ENCODE measurements around the gene PSMF1. TPM values are rescaled to one million over a fixed set of nuclear protein-coding genes. Genes with fewer than 3 reads are reported as not detected.

Gene PSMF1
- total and polyA plus RNA-seq, 12 donors = 24.8 to 363 (median 122) TPM

DNA sequence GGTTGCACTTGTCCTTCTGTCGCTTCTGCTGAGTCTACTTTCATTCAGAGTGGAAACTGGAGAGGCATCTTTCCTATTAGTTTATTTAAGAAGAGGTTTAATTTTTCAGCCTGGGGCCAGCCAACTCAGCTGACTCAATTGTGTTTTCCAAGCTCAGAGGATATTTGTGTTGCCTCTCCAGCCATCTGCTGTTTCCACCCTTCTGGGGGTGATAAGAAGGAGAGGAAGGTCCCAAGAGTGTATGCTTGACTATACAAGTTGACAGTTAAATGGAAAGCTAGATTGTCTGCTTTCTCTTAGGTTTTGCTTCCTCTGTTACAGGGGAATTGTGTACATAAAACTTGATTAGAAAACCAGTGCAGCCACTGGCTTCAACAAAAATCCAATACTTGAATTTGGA is 3.0 kb downstream of the PSMF1 start:
- H3K4me3 ChIP-seq = no peak overlapping the region
- TF ChIP-seq POLR2A (IDR thresholded peaks at IDR 0.05) = no peak
- TF ChIP-seq, protein P1, sequence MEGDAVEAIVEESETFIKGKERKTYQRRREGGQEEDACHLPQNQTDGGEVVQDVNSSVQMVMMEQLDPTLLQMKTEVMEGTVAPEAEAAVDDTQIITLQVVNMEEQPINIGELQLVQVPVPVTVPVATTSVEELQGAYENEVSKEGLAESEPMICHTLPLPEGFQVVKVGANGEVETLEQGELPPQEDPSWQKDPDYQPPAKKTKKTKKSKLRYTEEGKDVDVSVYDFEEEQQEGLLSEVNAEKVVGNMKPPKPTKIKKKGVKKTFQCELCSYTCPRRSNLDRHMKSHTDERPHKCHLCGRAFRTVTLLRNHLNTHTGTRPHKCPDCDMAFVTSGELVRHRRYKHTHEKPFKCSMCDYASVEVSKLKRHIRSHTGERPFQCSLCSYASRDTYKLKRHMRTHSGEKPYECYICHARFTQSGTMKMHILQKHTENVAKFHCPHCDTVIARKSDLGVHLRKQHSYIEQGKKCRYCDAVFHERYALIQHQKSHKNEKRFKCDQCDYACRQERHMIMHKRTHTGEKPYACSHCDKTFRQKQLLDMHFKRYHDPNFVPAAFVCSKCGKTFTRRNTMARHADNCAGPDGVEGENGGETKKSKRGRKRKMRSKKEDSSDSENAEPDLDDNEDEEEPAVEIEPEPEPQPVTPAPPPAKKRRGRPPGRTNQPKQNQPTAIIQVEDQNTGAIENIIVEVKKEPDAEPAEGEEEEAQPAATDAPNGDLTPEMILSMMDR (IDR thresholded peaks at IDR 0.05) = no peak
- no peaks in the 10 kb centered on the region for H3K27me3 ChIP-seq
- DNase-seq = no peak
- 90 to 98% (median 94%) methylated on average over 1 of the region's 1 CpG for WGBS, 4 donors
- intact Hi-C loops (cut with DNase I) = no loop called here
- H3K36me3 ChIP-seq (replicated peaks in 1 of 2) = peaks cover 0 to 13% of the 10 kb centered on the region in 2 donors
- peak overlapping the region in 2 of 5 donors; percentile 40 to 74 for H3K27ac ChIP-seq
- H3K4me1 ChIP-seq (replicated peaks in 1 of 2) = peaks cover 40 to 53% of the 10 kb centered on the region in 2 donors
- H3K9me3 ChIP-seq (replicated peaks in 1 of 3) = no peaks in the 10 kb centered on the region

DNA sequence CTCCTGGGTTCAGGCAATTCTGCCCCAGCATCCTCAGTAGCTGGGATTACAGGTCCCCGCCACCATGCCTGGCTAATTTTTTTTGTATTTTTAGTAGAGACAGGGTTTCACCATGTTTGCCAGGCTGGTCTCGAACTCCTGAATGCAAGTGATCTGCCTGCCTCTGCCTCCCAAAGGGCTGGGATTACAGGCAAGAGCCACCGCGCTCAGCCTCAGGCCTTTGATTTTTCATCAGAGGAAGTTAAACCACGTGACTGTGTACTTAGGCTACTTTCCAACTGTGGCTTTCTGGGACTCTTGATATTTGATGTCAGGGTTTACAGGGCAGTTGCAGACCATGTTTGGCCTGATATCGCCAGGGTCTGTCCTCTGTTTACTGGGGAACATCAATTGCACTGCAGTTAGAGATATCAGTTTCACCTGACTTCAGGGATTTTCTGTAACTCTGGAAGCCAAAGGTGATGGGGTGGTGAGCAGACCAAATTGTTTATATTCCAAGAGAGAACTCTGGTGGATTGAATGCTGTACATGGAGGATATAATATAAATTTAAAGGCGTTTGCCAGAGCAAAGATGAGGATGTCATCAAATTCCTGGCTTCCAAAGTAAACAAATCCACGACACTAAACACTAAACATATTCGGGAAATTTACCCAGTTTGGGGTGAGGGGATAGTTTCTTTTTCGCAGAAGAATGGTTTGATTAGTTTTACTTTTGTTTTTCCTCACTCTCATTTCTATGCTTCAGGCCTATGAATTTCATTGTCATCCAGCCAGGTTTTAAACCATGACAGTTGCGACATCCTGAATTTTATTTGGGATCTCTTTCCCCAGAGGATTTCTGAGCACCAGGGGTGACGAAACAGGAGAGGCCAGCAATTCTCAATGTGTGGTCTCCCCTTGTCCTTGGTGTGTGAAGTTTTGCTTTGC is 4.2 kb downstream of the PSMF1 start:
- Histone ChIP-seq H3K4me1 (replicated peaks in 1 of 2) (peaks cover 40 to 52% of the 10 kb centered on the region in 2 donors), H3K36me3 (replicated peaks in 1 of 2) (peaks cover 0 to 25% of the 10 kb centered on the region in 2 donors), H3K4me3 (peak overlapping the region in 1 of 4 donors; percentile 2), H3K27ac (peak overlapping the region in 3 of 5 donors; percentile 11 to 74 (median 63)), H3K27me3 (no peaks in the 10 kb centered on the region), H3K9me3 (replicated peaks in 1 of 3) (no peaks in the 10 kb centered on the region)
- peak in 6 of 7 donors; percentile 42 to 64 (median 48) for DNase-seq
- intact Hi-C loops (cut with DNase I) = no loop called here
- TF ChIP-seq, protein P1 (IDR thresholded peaks at IDR 0.05) = no peak
- no peak for TF ChIP-seq POLR2A (IDR thresholded peaks at IDR 0.05)
- 45 to 51% (median 49%) methylated on average over 11 to 12 of the region's 12 CpGs for WGBS, 4 donors

DNA sequence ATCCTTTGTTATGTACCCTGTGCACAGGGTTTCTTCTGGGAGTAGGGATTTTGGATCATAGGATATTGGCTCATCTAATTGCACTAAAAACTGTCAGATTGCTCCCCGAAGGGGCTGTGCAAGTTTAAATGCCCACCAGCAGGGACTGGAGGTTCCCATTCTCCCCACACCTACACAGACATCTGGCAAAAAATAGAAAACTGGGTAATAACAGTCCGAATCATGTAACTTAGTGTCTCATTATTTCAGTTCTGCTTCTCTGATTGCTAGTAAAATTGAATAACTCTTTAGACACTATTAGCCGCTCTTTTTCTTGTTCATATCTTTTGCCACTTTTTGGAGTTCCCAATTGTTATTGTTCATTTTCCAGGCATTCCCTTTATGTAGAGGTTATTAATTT is 5.3 kb downstream of the PSMF1 start:
- 86 to 93% (median 87%) methylated on average over 3 of the region's 3 CpGs for WGBS, 4 donors
- Histone ChIP-seq H3K4me3 (no peak overlapping the region), H3K9me3 (replicated peaks in 1 of 3) (no peaks in the 10 kb centered on the region), H3K27me3 (no peaks in the 10 kb centered on the region), H3K4me1 (replicated peaks in 1 of 2) (peaks cover 35 to 47% of the 10 kb centered on the region in 2 donors), H3K27ac (peak overlapping the region in 1 of 5 donors; percentile 74), H3K36me3 (replicated peaks in 1 of 2) (peaks cover 0 to 34% of the 10 kb centered on the region in 2 donors)
- DNase-seq = no peak
- no peak for TF ChIP-seq POLR2A (IDR thresholded peaks at IDR 0.05)
- TF ChIP-seq, protein P1 (IDR thresholded peaks at IDR 0.05) = no peak
- intact Hi-C loops (cut with DNase I) = no loop called here

DNA sequence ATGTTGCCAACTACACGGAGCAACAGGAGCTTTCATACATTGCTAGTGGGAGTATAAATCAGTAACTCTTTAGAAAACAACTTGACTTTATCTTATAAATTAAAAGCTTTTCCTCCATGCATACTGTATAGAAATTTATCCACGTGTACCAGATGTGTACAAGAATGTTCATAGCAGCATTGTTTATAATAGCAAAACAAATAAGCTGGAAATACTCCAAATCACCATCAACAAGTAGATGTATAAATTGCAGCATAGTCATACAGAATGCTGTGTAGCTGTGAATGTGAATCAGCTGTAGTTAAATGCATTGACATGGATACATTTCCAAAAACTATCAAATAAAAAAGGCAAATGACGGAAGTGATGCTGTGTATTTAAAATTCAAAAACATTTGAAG is 6.0 kb downstream of the PSMF1 start:
- H3K27me3 ChIP-seq = no peaks in the 10 kb centered on the region
- peaks cover 33 to 43% of the 10 kb centered on the region in 2 donors for H3K4me1 ChIP-seq (replicated peaks in 1 of 2)
- peaks cover 0 to 37% of the 10 kb centered on the region in 2 donors for H3K36me3 ChIP-seq (replicated peaks in 1 of 2)
- no peak for TF ChIP-seq POLR2A (IDR thresholded peaks at IDR 0.05)
- TF ChIP-seq, protein P1 (IDR thresholded peaks at IDR 0.05) = no peak
- H3K9me3 ChIP-seq (replicated peaks in 1 of 3) = no peaks in the 10 kb centered on the region
- no peak overlapping the region for H3K4me3 ChIP-seq
- whole genome bisulfite sequencing, 4 donors = 52 to 54% (median 53%) methylated on average over 3 of the region's 3 CpGs
- DNase-seq = no peak
- intact Hi-C loops (cut with DNase I) = no loop called here
- H3K27ac ChIP-seq = no peak overlapping the region
